Naive thymus-derived CD8-positive, alpha-beta T cell (primary cell): ENCODE results near the gene CHURC1. TPM values are rescaled to one million over a fixed set of nuclear protein-coding genes. Genes with fewer than 3 reads are reported as not detected.
A peak's percentile ranks its signal among the peaks of the same experiment; 100 is the strongest.

ENCODE experiments used
- ATAC-seq, 2 donors: fragments of 150-1000 bp; cut with Tn5 transposase in 1 of 2; sonication (Bioruptor Pico), chemical (Tn5 transposase) in 1 of 2; 1 replicate in 1 of 2; 2 replicates in 1 of 2; pipeline ENCODE4 v1.10.0; 2021; ENCODE audit warnings: mild to moderate bottlenecking in 2 of 2, moderate library complexity in 2 of 2
- POLR2A ChIA-PET: fragments of 350-600 bp; sonication (Branson Sonifier 250); formaldehyde crosslinking; loops from one replicate; lab custom pipeline; 2021; ENCODE audit warnings: antibody characterized with exemption; lab: Charles Lee
- DNase-seq, 10 donors: peaks; one replicate each; pipeline versions ENCODE4 v3.0.0 to v3.0.0-alpha.2; 2020 to 2022
- H3K27ac Mint-ChIP-seq, 10 donors: one replicate each; pipeline ENCODE4 v1.8.0; 2020 to 2022; ENCODE audit warnings: mild to moderate bottlenecking in 10 of 10, mixed read lengths in 10 of 10, moderate library complexity in 4 of 10, inconsistent platforms in 1 of 10
- H3K27me3 Mint-ChIP-seq, 5 donors: one replicate each; pipeline ENCODE4 v1.8.0; 2021 to 2022; ENCODE audit warnings: mixed read lengths in 5 of 5
- H3K36me3 Mint-ChIP-seq, 3 donors: one replicate each; pipeline ENCODE4 v1.8.0; 2020 to 2022; ENCODE audit warnings: mixed read lengths in 3 of 3, mild to moderate bottlenecking in 2 of 3, inconsistent platforms in 1 of 3
- H3K4me1 Mint-ChIP-seq, 4 donors: one replicate each; pipeline ENCODE4 v1.8.0; 2021 to 2022; ENCODE audit warnings: mixed read lengths in 4 of 4
- H3K4me3 Mint-ChIP-seq, 10 donors: one replicate each; pipeline ENCODE4 v1.8.0; 2020 to 2022; ENCODE audit warnings: mild to moderate bottlenecking in 10 of 10, mixed read lengths in 10 of 10, moderate library complexity in 6 of 10, inconsistent platforms in 1 of 10
- H3K9me3 Mint-ChIP-seq, 9 donors: one replicate each; pipeline ENCODE4 v1.8.0; 2020 to 2022; ENCODE audit warnings: mixed read lengths in 9 of 9, mild to moderate bottlenecking in 3 of 9, inconsistent platforms in 1 of 9, moderate library complexity in 1 of 9
- polyA plus RNA-seq, 3 donors: library from polyadenylated mRNA; unstranded; fragments of 300-500 nt; fragmentation: Illumina TruSeq; gene quantifications; one replicate each; pipeline ENCODE4 v1.2.3, GENCODE V29; 2021
- total RNA-seq, 8 experiments: library from RNA in 2 of 8; stranded (reverse) in 2 of 8; gene quantifications; one replicate each; pipeline ENCODE4 v1.2.3 and lab custom pipeline; 2021 to 2026

CHURC1 gene
- total and polyA plus RNA-seq, 5 experiments from 2014 or later: 99.9 to 166 (median 122) TPM

DNA sequence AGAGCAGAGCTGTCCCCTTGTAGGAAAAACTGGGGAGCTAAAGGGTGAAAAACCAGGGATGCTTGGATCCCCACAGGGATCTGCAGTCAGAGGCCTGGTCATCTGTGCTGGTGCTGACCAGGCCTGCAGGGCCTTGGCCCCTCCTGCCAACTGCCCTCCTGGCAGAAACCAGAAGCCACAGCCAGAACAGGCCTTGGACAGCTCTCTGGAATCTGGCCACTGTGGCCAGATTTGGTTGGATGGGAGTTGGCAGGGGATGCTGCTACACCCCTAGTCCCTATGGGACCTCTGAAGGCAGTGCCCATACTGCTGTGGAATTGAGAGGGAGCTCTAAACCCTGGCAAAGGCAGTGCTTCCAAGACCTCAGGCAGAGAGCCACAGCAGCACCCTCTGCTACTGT, 37.5 kb downstream of the CHURC1 start:
- POLR2A ChIA-PET: interaction anchor here (0.9 kb wide), 1 partner anchor 37 kb away, joined by 3 read pairs; no protein-coding TSS in a partner anchor
- Mint-ChIP-seq H3K27me3 (no peaks in the 10 kb centered on the region), H3K36me3 (peaks cover 0 to 37% (median 19%) of the 10 kb centered on the region in 3 donors), H3K4me1 (peaks cover 7 to 40% (median 36%) of the 10 kb centered on the region in 4 donors), H3K27ac (no peak overlapping the region), H3K4me3 (peak overlapping the region in 1 of 10 donors; percentile 12), H3K9me3 (no peaks in the 10 kb centered on the region)
- ATAC-seq (no peak), DNase-seq (no peak)

DNA sequence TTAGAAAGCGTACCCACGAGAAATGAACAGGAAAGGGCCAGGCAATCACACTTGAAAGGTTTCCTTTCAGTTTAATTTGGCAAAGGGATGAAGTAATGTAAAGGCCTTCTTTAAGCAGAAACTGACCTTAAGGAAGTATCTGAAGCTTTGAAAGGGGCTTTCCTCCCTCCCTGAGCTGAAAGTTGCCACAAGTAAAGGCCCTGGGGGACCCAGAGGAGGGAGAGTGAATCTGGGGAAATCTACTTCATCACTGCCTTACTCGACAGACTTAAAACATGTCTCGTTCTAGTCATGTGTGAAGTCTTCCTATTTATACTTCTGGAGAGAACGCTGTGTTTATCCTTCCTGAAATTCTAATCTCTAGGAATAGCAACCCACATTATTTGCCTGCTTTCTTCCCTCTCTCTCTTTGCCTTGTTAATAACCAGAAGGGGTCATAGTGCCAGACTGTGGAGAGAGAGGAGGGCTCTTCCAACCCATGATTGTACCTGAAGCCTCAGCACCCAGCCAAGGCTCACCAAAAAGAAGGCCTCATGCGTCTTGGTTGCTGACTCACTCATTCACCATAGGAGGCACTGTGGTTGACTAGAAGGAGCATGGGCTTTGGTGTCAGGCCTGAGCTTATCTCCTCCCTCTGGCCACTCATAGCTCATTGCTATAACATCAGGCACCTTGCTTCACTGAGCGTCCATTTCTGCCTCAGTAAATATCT, 38.5 kb downstream of the CHURC1 start:
- POLR2A ChIA-PET: no interaction called here
- Mint-ChIP-seq H3K27ac (peak overlapping the region in 5 of 10 donors; percentile 7 to 86 (median 48)), H3K4me3 (no peak overlapping the region), H3K36me3 (peaks cover 0 to 37% (median 13%) of the 10 kb centered on the region in 3 donors), H3K4me1 (peaks cover 3 to 32% (median 27%) of the 10 kb centered on the region in 4 donors), H3K9me3 (no peaks in the 10 kb centered on the region), H3K27me3 (no peaks in the 10 kb centered on the region)
- DNase-seq (no peak), ATAC-seq (no peak)

DNA sequence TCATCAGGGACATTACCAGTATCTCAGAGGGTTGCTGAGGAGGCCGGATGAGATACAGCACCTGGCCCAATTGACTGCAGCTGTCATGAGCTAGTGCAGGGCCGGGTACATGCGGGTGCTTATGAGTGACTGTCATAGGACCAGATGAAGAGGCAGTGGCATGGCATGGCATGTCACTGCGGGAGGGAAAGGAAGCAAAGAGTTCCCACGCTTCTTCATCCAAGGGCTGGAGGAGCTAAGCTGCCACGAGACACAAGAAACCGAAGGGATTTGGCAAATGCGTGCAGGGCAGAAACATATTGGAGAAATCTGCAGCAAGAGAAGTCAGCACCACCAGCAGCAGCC, 39.0 kb downstream of the CHURC1 start:
- Mint-ChIP-seq H3K4me1 (peaks cover 3 to 29% (median 24%) of the 10 kb centered on the region in 4 donors), H3K9me3 (no peaks in the 10 kb centered on the region), H3K4me3 (no peak overlapping the region), H3K27me3 (no peaks in the 10 kb centered on the region), H3K27ac (peak overlapping the region in 4 of 10 donors; percentile 7 to 68 (median 46)), H3K36me3 (peaks cover 0 to 34% (median 13%) of the 10 kb centered on the region in 3 donors)
- no peak for DNase-seq
- no peak for ATAC-seq
- POLR2A ChIA-PET: no interaction called here

DNA sequence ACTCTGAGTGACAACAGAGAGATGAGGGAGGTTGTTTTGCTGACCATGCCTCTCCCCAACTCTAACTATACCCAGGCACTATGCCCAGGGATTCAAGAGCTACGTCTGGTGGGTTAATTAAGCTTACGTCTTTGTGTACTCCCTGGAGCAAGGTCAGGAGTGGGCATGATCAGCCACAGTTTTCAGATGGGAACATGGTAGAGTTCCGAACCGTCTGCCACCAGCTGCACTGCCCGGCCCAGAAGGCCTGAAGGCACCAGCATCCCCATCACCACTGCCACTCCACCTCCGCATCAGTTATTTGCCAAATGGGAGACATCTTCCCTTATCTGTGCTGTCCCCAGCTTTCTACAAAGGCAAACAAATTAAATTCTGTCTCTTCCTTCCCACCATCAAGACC, 39.4 kb downstream of the CHURC1 start:
- DNase-seq (no peak), ATAC-seq (no peak)
- peak overlapping the region in 2 of 10 donors; percentile 13 to 48 for H3K4me3 Mint-ChIP-seq
- no peaks in the 10 kb centered on the region for H3K9me3 Mint-ChIP-seq
- peaks cover 3 to 29% (median 23%) of the 10 kb centered on the region in 4 donors for H3K4me1 Mint-ChIP-seq
- no peak overlapping the region for H3K27ac Mint-ChIP-seq
- POLR2A ChIA-PET: no interaction called here
- H3K36me3 Mint-ChIP-seq: peaks cover 0 to 31% (median 11%) of the 10 kb centered on the region in 3 donors
- no peaks in the 10 kb centered on the region for H3K27me3 Mint-ChIP-seq

DNA sequence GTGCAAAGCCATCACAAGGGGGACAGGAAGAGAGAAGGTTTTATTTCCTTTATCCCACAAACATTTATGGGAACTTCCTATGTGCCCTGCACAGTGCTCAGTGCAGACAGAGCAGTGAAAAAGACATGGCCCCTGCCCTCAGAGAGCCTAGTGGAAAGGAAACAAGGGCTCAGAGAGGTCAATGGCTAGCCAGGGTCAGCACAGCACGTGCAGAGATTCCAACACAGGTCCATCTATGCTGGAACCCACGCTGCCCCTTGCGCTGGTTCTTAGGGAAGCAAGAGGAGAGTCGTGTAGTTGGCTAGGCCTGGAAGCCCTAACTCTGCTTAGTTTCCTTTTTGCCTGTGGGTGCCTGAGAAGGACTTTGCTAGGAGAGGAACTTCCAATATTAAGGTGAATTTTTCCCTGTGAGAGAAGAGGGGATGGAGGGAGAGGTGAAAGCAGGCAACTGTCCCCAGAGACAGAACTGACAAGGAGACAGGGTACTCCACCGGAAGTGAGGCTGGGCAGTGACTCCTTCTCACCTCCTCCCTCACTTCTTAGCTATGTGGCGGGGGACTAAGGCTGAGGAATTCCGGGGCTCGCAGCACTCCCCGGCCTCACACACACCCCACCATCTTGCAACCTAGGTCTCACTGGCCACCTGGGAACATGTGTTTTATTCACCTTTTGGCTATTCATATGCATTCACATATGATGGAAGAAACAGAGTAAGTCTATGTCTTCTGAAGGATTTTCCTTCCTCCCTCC, 40.4 kb downstream of the CHURC1 start:
- ATAC-seq (no peak), DNase-seq (no peak)
- peaks cover 0 to 28% (median 7%) of the 10 kb centered on the region in 3 donors for H3K36me3 Mint-ChIP-seq
- POLR2A ChIA-PET: no interaction called here
- peaks cover 3 to 29% (median 21%) of the 10 kb centered on the region in 4 donors for H3K4me1 Mint-ChIP-seq
- H3K4me3 Mint-ChIP-seq: no peak overlapping the region
- H3K27me3 Mint-ChIP-seq: no peaks in the 10 kb centered on the region
- no peaks in the 10 kb centered on the region for H3K9me3 Mint-ChIP-seq
- H3K27ac Mint-ChIP-seq: peak overlapping the region in 4 of 10 donors; percentile 21 to 59 (median 44)

DNA sequence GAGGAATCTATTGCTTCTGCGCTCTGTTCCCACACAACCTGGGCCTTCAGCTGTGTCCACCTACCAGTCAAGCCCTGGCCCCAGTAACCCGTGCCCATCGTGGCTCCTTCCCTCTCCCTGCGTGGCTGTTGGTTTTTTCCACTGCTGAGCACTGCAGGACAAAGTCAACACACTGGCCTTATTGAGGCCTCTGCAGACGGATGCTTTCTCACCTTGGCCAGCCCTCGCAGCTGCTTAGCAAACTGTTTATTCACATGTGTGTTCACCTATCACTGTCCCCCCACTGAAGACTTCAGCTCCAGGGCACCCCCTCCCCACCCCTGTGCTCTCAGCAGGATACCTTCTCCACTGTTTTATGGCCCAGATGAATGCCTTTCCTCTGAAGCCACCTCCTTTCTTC, 41.0 kb downstream of the CHURC1 start:
- Mint-ChIP-seq H3K9me3 (no peaks in the 10 kb centered on the region), H3K4me3 (no peak overlapping the region), H3K36me3 (peaks cover 0 to 25% (median 5%) of the 10 kb centered on the region in 3 donors), H3K4me1 (peaks cover 3 to 27% (median 22%) of the 10 kb centered on the region in 4 donors), H3K27ac (peak overlapping the region in 3 of 10 donors; percentile 23 to 59 (median 56)), H3K27me3 (no peaks in the 10 kb centered on the region)
- DNase-seq: no peak
- POLR2A ChIA-PET: no interaction called here
- no peak for ATAC-seq

DNA sequence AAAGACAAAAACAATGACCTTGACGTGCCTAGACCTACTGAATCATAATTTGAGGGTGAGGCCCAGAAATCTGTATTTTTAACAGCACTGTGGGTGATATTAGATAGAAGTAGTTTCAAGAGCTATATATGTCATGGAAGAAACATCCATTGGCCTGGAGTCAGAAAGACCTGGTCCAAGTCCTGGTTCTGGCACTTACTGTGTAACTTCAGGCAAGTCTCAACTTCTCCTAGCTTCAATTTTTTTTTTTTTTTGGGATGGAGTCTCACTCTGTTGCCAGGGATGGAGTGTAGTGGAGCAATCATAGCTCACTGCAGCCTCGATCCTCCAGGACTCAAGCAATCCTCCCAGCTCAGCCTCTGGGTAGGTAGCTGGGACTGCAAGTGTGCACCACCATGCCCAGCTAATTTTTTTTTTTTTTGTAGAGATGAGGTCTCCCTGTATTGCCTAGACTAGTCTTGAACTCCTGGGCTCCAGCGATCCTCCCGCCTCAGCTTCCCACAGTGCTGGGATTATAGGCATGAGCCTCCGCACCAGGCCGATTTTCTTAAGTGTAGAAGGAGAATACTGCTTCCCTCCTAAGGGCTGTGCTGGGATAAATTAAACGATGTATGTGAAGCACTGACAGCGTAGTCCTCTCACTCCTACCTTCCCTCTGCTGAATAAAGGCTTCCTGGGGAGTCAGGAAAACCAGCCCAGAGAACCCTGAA, 42.6 kb downstream of the CHURC1 start:
- Mint-ChIP-seq H3K4me1 (peaks cover 3 to 33% (median 22%) of the 10 kb centered on the region in 4 donors), H3K4me3 (no peak overlapping the region), H3K9me3 (no peaks in the 10 kb centered on the region), H3K27ac (peak overlapping the region in 1 of 10 donors; percentile 27), H3K36me3 (peaks cover 0 to 18% (median 0%) of the 10 kb centered on the region in 3 donors), H3K27me3 (no peaks in the 10 kb centered on the region)
- DNase-seq (no peak), ATAC-seq (no peak)
- POLR2A ChIA-PET: interaction anchor here (1.4 kb wide), 1 partner anchor 32 kb away, joined by 13 read pairs; no protein-coding TSS in a partner anchor

DNA sequence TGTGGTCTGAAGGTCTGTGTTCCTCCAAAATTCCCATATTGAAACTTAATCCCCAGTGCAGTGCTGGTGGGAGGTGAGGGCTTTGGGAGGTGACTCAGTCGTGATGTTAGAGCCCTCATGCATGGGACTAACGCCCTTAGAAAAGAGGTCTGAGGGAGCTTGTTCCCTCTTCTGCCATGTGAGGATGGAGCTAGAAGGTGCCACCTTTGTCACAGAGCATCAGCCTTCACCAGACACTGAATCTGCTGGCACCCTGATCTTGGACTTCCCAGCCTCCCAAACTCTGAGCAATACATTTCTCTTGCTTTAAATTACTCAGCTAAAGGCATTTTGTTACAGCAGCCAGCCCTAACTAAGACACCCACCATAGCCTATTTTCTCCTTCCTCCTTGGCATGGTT, 43.9 kb downstream of the CHURC1 start:
- H3K4me3 Mint-ChIP-seq: no peak overlapping the region
- H3K27me3 Mint-ChIP-seq: no peaks in the 10 kb centered on the region
- H3K27ac Mint-ChIP-seq: no peak overlapping the region
- ATAC-seq (no peak), DNase-seq (no peak)
- H3K9me3 Mint-ChIP-seq: no peaks in the 10 kb centered on the region
- peaks cover 0 to 15% (median 0%) of the 10 kb centered on the region in 3 donors for H3K36me3 Mint-ChIP-seq
- POLR2A ChIA-PET: no interaction called here
- H3K4me1 Mint-ChIP-seq: peaks cover 0 to 21% (median 17%) of the 10 kb centered on the region in 4 donors

DNA sequence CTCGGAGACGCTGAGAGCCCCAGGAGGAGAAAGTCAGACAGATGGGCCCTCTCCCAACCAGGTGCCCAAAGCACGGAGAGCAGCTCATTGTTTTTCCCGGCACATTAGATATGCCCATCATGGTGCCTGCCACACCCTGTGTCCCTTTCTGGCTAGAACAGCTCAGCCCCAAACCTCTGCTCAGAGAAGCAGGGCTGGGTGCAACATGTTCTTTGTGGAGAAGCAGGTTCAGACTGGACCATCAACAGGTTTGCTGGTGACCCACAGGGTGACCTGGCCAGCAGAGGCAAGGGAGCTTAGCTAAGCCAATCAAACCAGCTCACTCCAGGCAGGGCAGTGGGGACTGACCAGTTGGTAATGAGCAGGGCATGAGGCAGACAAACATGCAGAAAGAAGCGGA, 44.5 kb downstream of the CHURC1 start:
- Mint-ChIP-seq H3K27me3 (no peaks in the 10 kb centered on the region), H3K9me3 (no peaks in the 10 kb centered on the region), H3K27ac (peak overlapping the region in 1 of 10 donors; percentile 28), H3K36me3 (peaks cover 0 to 13% (median 0%) of the 10 kb centered on the region in 3 donors), H3K4me1 (peaks cover 0 to 20% (median 14%) of the 10 kb centered on the region in 4 donors), H3K4me3 (no peak overlapping the region)
- no peak for DNase-seq
- no peak for ATAC-seq
- POLR2A ChIA-PET: no interaction called here

DNA sequence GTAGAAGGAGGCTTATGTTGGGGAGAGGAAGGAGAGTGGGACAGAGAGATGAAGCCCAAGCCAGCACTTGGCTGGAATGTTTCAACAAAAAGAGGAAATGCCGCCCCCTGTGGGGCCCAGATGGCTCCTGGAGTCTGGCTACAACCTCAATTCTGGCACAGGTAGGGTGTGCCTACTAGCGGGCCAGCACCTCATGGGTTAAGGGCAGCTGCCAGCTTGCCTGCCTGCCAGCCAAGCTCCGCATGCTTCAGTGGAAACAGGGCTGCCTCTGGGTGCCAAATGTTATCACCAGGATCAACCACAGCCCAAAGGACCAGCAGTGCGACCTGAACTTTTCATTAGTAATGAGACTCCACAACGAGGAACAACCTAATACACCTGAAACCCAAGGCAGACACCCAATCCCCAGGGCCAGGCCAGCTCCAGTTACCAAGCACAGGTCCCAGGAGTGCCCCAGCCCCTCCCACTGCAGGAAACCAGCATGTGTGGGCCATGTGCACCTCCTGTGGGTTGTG, 46.6 kb downstream of the CHURC1 start:
- peaks cover 0 to 10% (median 0%) of the 10 kb centered on the region in 3 donors for H3K36me3 Mint-ChIP-seq
- H3K4me1 Mint-ChIP-seq: peaks cover 0 to 19% (median 5%) of the 10 kb centered on the region in 4 donors
- POLR2A ChIA-PET: no interaction called here
- no peaks in the 10 kb centered on the region for H3K27me3 Mint-ChIP-seq
- ATAC-seq (no peak), DNase-seq (no peak)
- no peaks in the 10 kb centered on the region for H3K9me3 Mint-ChIP-seq
- no peak overlapping the region for H3K27ac Mint-ChIP-seq
- no peak overlapping the region for H3K4me3 Mint-ChIP-seq

DNA sequence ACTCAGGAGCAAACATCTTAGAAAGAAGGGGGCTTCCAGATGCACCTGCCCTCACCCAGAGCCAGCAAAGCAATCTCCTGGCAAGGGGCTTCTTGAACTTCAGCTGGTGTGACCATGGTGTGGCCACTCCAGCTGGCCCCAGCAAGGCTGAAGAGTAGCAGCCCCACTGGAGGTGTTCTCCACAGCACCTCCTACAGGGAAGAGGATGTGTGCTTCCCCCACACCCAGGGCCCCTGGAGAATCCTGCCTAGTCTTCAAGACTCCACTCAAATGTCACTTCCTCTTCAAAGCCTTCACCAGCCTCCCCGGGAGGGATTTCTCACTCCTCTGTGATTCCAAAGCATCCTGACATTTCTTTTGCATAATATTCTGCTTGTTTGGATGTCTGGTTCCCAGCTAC, 49.4 kb downstream of the CHURC1 start:
- Mint-ChIP-seq H3K4me1 (peaks cover 0 to 19% (median 8%) of the 10 kb centered on the region in 4 donors), H3K27ac (no peak overlapping the region), H3K4me3 (no peak overlapping the region), H3K9me3 (no peaks in the 10 kb centered on the region), H3K27me3 (no peaks in the 10 kb centered on the region), H3K36me3 (peaks cover 0 to 3% (median 0%) of the 10 kb centered on the region in 3 donors)
- DNase-seq: no peak
- POLR2A ChIA-PET: no interaction called here
- no peak for ATAC-seq

DNA sequence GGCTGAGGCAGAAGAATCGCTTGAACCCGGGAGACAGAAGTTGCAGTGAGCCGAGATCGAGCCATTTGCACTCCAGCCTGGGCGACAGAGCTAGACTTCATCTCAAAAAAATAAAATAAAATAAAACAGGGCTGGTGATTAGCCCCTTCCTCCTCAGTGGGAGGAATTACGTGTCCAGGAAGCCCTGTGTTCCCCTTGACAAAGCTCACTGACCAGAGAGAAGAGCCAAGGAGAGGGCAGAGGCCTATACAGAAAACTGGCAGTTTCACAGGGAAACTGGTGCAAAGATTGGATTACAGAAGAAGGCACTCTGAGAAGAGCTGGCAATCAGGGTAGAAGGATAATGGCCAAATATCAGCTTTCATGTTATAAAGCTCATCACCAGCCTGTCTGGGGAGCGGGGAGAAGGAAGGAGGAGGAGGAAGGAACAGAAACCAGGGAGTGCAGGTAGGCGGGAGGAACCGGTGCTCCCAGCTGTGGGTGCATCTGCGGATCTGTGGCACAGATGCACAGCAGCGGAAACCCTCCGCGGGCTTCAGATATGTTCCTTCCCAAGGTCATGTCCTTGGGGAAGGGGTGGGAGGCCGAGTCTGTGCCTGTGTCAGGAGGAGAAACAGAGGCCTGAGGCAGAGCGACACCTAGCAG, 51.2 kb downstream of the CHURC1 start:
- Mint-ChIP-seq H3K4me3 (peak overlapping the region in 1 of 10 donors; percentile 14), H3K36me3 (peaks cover 0 to 3% (median 0%) of the 10 kb centered on the region in 3 donors), H3K27me3 (no peaks in the 10 kb centered on the region), H3K27ac (no peak overlapping the region), H3K4me1 (peaks cover 5 to 19% (median 12%) of the 10 kb centered on the region in 4 donors), H3K9me3 (no peaks in the 10 kb centered on the region)
- POLR2A ChIA-PET: interaction anchor here (1.1 kb wide), 1 partner anchor 51 kb away, joined by 3 read pairs; the partner anchor contains the start of gene CHURC1
- ATAC-seq (no peak), DNase-seq (no peak)
